GM12892 (cell line): Measurements from ENCODE around the gene SENP6.

Experiments
- POLR2A ChIP-seq: IDR thresholded peaks from 2 replicates; pipeline ENCODE4 v1.6.1; 2011; ENCODE audit warnings: low read depth, low read length, control low read depth
- POLR2AphosphoS5 ChIP-seq: IDR thresholded peaks from 2 replicates; pipeline ENCODE4 v1.6.1; 2011; ENCODE audit warnings: low read depth, low read length, control low read depth
- TAF1 ChIP-seq: IDR thresholded peaks from 2 replicates; pipeline ENCODE4 v1.6.1; 2011; ENCODE audit warnings: low read depth, mild to moderate bottlenecking, control low read depth, low read length, borderline replicate concordance

GRCh38 chr6:75590370-75590769 lies 11.3 kb upstream of the SENP6 start:
- TF ChIP-seq TAF1 = no peak
- no peak for TF ChIP-seq POLR2AphosphoS5
- TF ChIP-seq POLR2A = no peak
